Measurements from ENCODE around the gene GRID2.

GRID2 gene

DNA sequence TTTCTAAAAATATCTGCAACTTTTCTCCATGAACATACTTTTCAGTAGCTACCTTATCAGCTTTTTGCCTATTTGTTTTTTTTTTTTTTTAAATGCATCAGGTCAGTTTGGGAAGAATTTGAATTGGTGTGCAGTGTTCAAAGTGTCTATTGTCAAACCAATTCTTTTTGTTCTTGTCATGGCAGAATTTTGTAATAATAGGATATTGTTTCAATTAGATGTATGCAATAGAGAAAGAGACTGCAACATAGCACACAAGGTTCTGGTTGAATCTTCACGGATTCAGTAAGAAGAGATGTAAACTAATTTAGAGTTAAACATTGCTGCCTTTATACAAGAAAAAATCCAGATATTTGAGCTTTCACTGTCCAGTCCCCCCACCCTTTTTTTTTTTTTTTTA lies 277.1 kb downstream of the GRID2 start:
- no peak for FAIRE-seq
- DNase-seq (ENCODE audit: insufficient read length, low spot score), result no peak
- TF ChIP-seq POLR2A (IDR thresholded peaks at IDR 0.05; ENCODE audit: low read depth, low read length), result no peak

DNA sequence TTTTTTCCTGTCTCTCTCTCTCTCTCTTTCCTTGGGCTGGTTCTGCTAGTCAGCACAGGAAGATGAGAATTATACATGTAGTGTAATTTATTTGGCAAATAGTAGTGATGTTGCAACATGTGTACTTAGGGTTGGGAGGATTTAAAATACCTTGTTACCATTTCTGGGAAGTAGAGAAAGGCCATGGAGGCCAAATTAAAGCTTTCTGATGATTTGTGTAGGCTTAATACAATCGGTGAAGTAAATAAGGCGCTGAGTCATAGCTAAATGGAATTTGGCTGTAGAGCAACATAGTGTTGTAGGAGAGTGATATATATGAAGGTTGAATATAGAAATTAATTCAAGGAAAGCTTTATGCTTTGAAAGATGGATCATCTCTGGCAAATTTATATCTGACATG lies 295.3 kb downstream of the GRID2 start:
- DNase-seq (ENCODE audit: insufficient read length, low spot score) (no peak), FAIRE-seq (no peak)
- TF ChIP-seq POLR2A (IDR thresholded peaks at IDR 0.05; ENCODE audit: low read depth, low read length), result no peak

- no peak for FAIRE-seq
- no peak for DNase-seq (ENCODE audit: insufficient read length, low spot score)
These were observed 296.9 kb downstream of the GRID2 start for GRCh38 chr4:92600638-92601037.

GRCh38 chr4:92606227-92606626 lies 302.5 kb downstream of the GRID2 start:
- FAIRE-seq (no peak), DNase-seq (ENCODE audit: insufficient read length, low spot score) (no peak)
- no peak for TF ChIP-seq POLR2A (IDR thresholded peaks at IDR 0.05; ENCODE audit: low read depth, low read length)

More at GRCh38 chr4:92600638-92601037, 296.9 kb downstream of the GRID2 start:
- TF ChIP-seq POLR2A (IDR thresholded peaks at IDR 0.05; ENCODE audit: low read depth, low read length), result no peak

DNA sequence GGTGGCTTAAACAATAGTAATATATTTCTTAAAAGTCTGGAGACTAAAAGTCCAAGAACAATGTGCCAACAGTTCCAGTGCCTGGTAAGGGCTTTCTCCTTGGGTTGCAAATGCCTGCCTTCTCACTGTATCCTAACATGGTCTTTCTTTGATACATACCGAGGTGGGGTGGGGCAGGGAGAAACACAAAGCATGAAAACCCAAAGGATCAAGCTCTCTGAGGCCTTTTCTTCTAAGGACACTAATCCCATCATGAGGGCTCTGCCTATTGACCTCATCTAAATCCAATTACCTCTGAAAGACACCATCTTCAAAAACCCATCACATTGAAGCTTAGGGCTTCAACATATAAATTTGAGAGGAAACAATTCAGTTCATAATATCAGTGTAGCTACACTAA lies 311.3 kb downstream of the GRID2 start:
- FAIRE-seq (no peak), DNase-seq (ENCODE audit: insufficient read length, low spot score) (no peak)
- TF ChIP-seq POLR2A (IDR thresholded peaks at IDR 0.05; ENCODE audit: low read depth, low read length), result no peak

DNA sequence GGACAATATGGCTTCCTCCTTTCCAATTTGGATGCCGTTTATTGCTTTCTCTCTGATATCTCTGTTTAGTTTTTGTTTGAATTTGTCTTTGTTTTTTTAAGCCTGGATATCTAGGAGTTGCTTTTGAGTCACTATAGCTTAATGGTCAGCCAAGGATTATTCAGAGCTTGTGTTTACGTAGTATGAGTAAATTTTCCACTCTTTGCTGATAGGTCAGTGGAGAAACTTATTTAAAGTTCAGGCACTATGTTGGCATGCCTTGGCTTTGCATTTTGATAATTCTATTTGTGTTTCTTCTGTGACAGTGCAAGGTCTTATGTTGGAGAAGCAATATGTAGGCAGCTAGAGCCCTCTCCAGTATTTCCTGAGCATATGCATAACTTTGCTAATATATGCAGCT lies 315.2 kb downstream of the GRID2 start:
- no peak for TF ChIP-seq POLR2A (IDR thresholded peaks at IDR 0.05; ENCODE audit: low read depth, low read length)
- FAIRE-seq (no peak), DNase-seq (ENCODE audit: insufficient read length, low spot score) (no peak)

DNA sequence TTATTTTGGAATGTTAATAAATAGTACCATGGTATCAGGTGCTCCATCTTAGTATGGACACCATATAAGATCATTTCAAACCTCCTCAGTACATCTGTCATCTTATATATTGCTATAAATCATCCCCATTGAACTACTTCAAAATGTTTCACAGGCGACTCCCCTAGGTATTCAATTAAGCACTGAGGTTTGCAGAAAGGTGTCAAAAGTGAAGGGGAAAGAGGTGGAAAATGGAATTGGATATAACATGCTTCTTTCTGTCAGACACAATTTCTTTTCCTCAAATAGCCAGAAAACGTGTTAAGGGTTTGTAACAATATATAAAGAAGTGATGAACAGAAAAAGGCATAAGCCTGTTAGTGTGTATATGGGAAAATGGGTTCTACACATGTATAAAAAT lies 325.5 kb downstream of the GRID2 start:
- FAIRE-seq, result no peak
- no peak for DNase-seq (ENCODE audit: insufficient read length, low spot score)
- no peak for TF ChIP-seq POLR2A (IDR thresholded peaks at IDR 0.05; ENCODE audit: low read depth, low read length)

DNA sequence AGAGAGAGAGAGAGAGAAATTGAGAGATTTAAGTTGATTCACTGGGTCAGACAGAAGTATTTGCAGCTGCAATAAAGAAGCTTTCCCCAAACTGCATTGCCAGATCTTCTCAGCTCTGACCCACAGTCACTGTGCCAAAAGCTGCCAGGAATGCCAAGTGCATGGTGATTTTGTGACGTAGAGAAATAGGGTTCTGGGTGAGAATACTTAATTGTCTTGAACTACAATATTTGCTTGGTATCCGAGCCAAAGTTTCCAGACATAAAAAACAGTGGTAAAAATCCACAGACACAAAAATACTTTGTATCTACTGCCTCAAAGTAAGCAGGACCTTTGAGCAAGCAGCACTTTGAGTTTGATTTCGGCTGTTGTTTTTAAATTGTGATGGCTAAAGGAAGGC lies 331.1 kb downstream of the GRID2 start:
- FAIRE-seq (no peak), DNase-seq (ENCODE audit: insufficient read length, low spot score) (no peak)
- TF ChIP-seq POLR2A (IDR thresholded peaks at IDR 0.05; ENCODE audit: low read depth, low read length), result no peak

GRCh38 chr4:92636038-92636806 lies 332.5 kb downstream of the GRID2 start:
- DNase-seq (ENCODE audit: insufficient read length, low spot score), result no peak
- FAIRE-seq, result no peak
- no peak for TF ChIP-seq POLR2A (IDR thresholded peaks at IDR 0.05; ENCODE audit: low read depth, low read length)

GRCh38 chr4:92641409-92641808 lies 337.6 kb downstream of the GRID2 start:
- no peak for FAIRE-seq
- TF ChIP-seq POLR2A (IDR thresholded peaks at IDR 0.05; ENCODE audit: low read depth, low read length), result no peak
- no peak for DNase-seq (ENCODE audit: insufficient read length, low spot score)

GRCh38 chr4:92646826-92647225 lies 343.1 kb downstream of the GRID2 start:
- DNase-seq (ENCODE audit: insufficient read length, low spot score), result no peak
- TF ChIP-seq POLR2A (IDR thresholded peaks at IDR 0.05; ENCODE audit: low read depth, low read length), result no peak
- no peak for FAIRE-seq

DNA sequence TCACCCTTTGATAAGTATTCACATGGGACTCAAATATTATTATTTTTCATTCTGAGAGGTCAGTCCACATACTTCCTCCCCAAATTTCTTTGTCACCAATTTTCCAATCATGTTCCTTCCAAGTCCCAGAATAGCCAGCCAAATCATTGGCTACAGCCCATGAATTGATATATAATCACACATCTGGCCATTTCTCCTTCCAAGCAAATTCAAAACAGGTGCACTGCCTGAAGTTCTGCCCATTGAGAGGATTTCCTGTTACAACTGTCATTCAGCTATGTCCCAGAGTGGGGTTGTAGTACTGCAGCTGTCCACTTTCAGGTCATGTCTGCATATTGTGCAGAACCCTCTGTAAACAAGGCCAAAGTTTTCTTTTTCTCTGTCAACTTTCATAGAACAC lies 347.8 kb downstream of the GRID2 start:
- TF ChIP-seq POLR2A (IDR thresholded peaks at IDR 0.05; ENCODE audit: low read depth, low read length), result no peak
- no peak for DNase-seq (ENCODE audit: insufficient read length, low spot score)
- no peak for FAIRE-seq

DNA sequence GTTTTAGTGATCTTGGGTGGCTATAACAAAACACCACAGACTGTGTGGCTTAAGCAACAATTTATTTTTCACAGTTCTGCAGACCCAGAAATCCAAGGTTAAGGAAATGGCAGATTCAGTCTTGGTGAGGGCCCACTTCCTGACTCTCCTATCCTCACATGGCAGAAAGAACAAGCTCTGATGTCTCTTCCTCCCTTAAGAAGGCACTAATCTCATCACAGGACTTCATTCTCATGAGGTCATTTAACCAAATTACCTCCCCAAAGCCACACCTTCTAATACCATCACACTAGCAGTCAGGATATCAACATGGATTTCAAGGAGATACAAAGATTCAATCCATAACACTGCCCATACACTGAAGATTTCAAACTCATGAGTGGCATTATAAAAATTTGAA lies 350.3 kb downstream of the GRID2 start:
- no peak for FAIRE-seq
- no peak for TF ChIP-seq POLR2A (IDR thresholded peaks at IDR 0.05; ENCODE audit: low read depth, low read length)
- DNase-seq (ENCODE audit: insufficient read length, low spot score), result no peak

DNA sequence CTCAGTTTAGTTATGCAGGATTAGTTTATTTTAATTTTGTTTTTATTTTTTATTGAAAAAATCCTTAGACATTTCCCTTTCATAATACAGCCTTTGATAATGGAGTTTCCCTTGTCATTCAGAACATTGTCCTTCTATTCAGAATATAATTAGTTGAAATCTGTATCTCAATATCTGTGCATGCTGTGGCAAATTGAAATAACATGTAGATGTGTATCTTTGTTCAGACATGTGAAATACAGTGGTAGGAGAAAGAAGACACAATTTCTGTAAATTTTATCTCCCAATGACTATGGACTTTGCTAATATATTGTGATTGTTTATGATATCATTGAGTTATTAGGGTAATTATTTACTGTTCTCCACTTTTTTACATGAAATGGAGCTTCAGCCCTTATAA lies 353.9 kb downstream of the GRID2 start:
- FAIRE-seq, result no peak
- no peak for DNase-seq (ENCODE audit: insufficient read length, low spot score)

GRCh38 chr4:92658318-92658717 lies 354.6 kb downstream of the GRID2 start:
- no peak for TF ChIP-seq POLR2A (IDR thresholded peaks at IDR 0.05; ENCODE audit: low read depth, low read length)
- no peak for DNase-seq (ENCODE audit: insufficient read length, low spot score)
- FAIRE-seq, result no peak

More for the DNA sequence above, 353.9 kb downstream of the GRID2 start:
- no peak for TF ChIP-seq POLR2A (IDR thresholded peaks at IDR 0.05; ENCODE audit: low read depth, low read length)
